ENCODE results near the gene POC1A.

- TF ChIP-seq POLR2AphosphoS5 (IDR thresholded peaks at IDR 0.05) (no peak), CTCF (IDR thresholded peaks at IDR 0.05 in 8 of 11, conservative IDR thresholded peaks at IDR 0.05 in 3 of 11) (no peak), POLR2A (IDR thresholded peaks at IDR 0.05) (no peak)
These were observed 30.1 kb downstream of the POC1A start for GRCh38 chr3:52124126-52124525.
